PC-9 (cell line): ENCODE results near the gene PTPN9. TPM values are rescaled to one million over a fixed set of nuclear protein-coding genes. Genes with fewer than 3 reads are reported as not detected.
"Not testable (repeated sequence)": the region's sequence is repeated elsewhere in the genome, so short reads cannot be mapped to it uniquely, and the experiment has no call there.

Source experiments
- BruUV-seq: library from RNA; stranded (reverse); fragments of 400-500 nt; replicated peaks from 2 replicates; lab custom pipeline; 2021; lab: Mats Ljungman, UMichigan
- CTCF ChIA-PET: fragments of 300-600 bp; sonication (Branson Sonifier 250); formaldehyde crosslinking; loops from one replicate; lab custom pipeline; 2022; ENCODE audit warnings: antibody characterized with exemption; lab: Charles Lee
- POLR2A ChIA-PET: fragments of 300-600 bp; sonication (Branson Sonifier 250); formaldehyde crosslinking; loops from one replicate; lab custom pipeline; 2022; ENCODE audit warnings: antibody characterized with exemption; ENCODE audit not compliant: unreplicated experiment; lab: Charles Lee
- DNase-seq, 2 experiments: peaks; one replicate each; pipeline versions ENCODE4 v3.0.0 to v3.0.0-alpha.2; 2015 to 2022; ENCODE audit warnings: mixed read lengths in 1 of 2
- H2AFZ ChIP-seq: fragments of 200-600 bp; sonication (generic); 2 replicates; pipeline ENCODE4 v1.8.1; 2017; ENCODE audit warnings: antibody characterized with exemption
- H3F3A ChIP-seq: fragments of 200-600 bp; sonication (generic); 2 replicates; pipeline ENCODE4 v1.8.1; 2017; ENCODE audit warnings: antibody characterized with exemption, mild to moderate bottlenecking, low read depth; ENCODE audit not compliant: insufficient read depth
- H3K27ac ChIP-seq: fragments of 200-600 bp; sonication (generic); 2 replicates; pipeline ENCODE4 v1.6.1; 2016; ENCODE audit warnings: mixed run types
- H3K27me3 ChIP-seq: fragments of 200-600 bp; sonication (generic); 2 replicates; pipeline ENCODE4 v1.6.1; 2016; ENCODE audit warnings: low read depth, mixed run types; ENCODE audit not compliant: insufficient read depth
- H3K36me3 ChIP-seq: fragments of 200-600 bp; sonication (generic); 2 replicates; pipeline ENCODE4 v1.6.1; 2016; ENCODE audit warnings: low read depth, mixed run types
- H3K4me1 ChIP-seq: fragments of 200-600 bp; sonication (generic); replicated peaks from 2 replicates; pipeline ENCODE4 v1.6.1; 2016; ENCODE audit warnings: mixed run types; ENCODE audit not compliant: insufficient read depth
- H3K4me2 ChIP-seq: fragments of 200-600 bp; sonication (generic); 2 replicates; pipeline ENCODE4 v1.6.1; 2017; ENCODE audit warnings: mixed run types
- H3K4me3 ChIP-seq: fragments of 200-600 bp; sonication (generic); 2 replicates; pipeline ENCODE4 v1.6.1; 2016; ENCODE audit warnings: mixed run types
- H3K79me2 ChIP-seq: fragments of 200-600 bp; sonication (generic); 2 replicates; pipeline ENCODE4 v1.6.1; 2017; ENCODE audit warnings: low read depth, mixed run types
- H3K9me2 ChIP-seq: fragments of 200-600 bp; sonication (generic); 2 replicates; pipeline ENCODE4 v1.8.1; 2017; ENCODE audit warnings: mild to moderate bottlenecking; ENCODE audit not compliant: insufficient read depth
- H3K9me3 ChIP-seq: fragments of 200-600 bp; sonication (generic); 2 replicates; pipeline ENCODE4 v1.8.1; 2016; ENCODE audit warnings: low read depth; ENCODE audit not compliant: insufficient read depth
- H4K20me1 ChIP-seq: fragments of 200-600 bp; sonication (generic); 2 replicates; pipeline ENCODE4 v1.8.1; 2017; ENCODE audit not compliant: insufficient read depth
- CTCF ChIP-seq: fragments of 200-600 bp; sonication (generic); conservative IDR thresholded peaks from 2 replicates; pipeline ENCODE4 v1.6.1; 2017; ENCODE audit warnings: mixed run types, antibody characterized with exemption, mild to moderate bottlenecking, moderate library complexity
- EZH2 ChIP-seq: fragments of 200-600 bp; sonication (generic); IDR thresholded peaks from 2 replicates; pipeline ENCODE4 v1.8.0; 2017; ENCODE audit warnings: antibody characterized with exemption, low read depth
- intact Hi-C: fragments of 100-400 bp; cut with micrococcal nuclease; formaldehyde crosslinking; loops from one replicate; pipeline ENCODE4 v1.10.0; 2022; ENCODE audit not compliant: unreplicated experiment
- total RNA-seq: library from RNA; stranded (reverse); gene quantifications from 2 replicates; pipeline ENCODE4 v1.2.3, GENCODE V29; 2021

Gene PTPN9
- total RNA-seq, 1 experiment from 2014 or later = 22.4 TPM

- H3K4me3 ChIP-seq = peak overlapping the region; percentile 73
- TSS peak; percentile 6 for BruUV-seq
- H4K20me1 ChIP-seq = peaks cover 48% of the 10 kb centered on the region
- intact Hi-C loops = loop anchor here (2.0 to 5.0 kb wide), 3 partner anchors 82 to 218 kb away; partner anchors contain the start of genes MAN2C1 and PTPN9
- peaks cover 17% of the 10 kb centered on the region for H3K4me1 ChIP-seq
- ChIA-PET CTCF (no interaction called here), POLR2A (interaction anchor here (0.6 kb wide), 1 partner anchor 95 kb away, joined by 3 read pairs; no protein-coding TSS in a partner anchor)
- no peaks in the 10 kb centered on the region for H3K9me3 ChIP-seq
- TF ChIP-seq EZH2 = no peak
- no peak for TF ChIP-seq CTCF
- H3F3A ChIP-seq = peaks cover 44% of the 10 kb centered on the region
- no peaks in the 10 kb centered on the region for H3K36me3 ChIP-seq
- H3K27ac ChIP-seq = peak overlapping the region; percentile 58
- DNase-seq = no peak
- peaks cover 67% of the 10 kb centered on the region for H3K79me2 ChIP-seq
- H3K9me2 ChIP-seq = no peaks in the 10 kb centered on the region
- H2AFZ ChIP-seq = no peak overlapping the region; the same call in 1 of the 2 replicates
- H3K4me2 ChIP-seq = peak overlapping the region; percentile 97
- no peaks in the 10 kb centered on the region for H3K27me3 ChIP-seq
Measured at GRCh38 chr15:75449585-75450306, 129.4 kb downstream of the PTPN9 start.

GRCh38 chr15:75448171-75448570 lies 130.9 kb downstream of the PTPN9 start:
- POLR2A ChIA-PET, CTCF ChIA-PET, intact Hi-C loops: not testable (repeated sequence)

GRCh38 chr15:75446151-75446550 lies 133.0 kb downstream of the PTPN9 start:
- ChIA-PET POLR2A (interaction anchor here (0.6 kb wide), 2 partner anchors 13 to 355 kb away, joined by 4 to 5 read pairs; no protein-coding TSS in a partner anchor), CTCF (no interaction called here)
- intact Hi-C loops = no loop called here
- H3K4me3 ChIP-seq = no peak overlapping the region
- H3K27me3 ChIP-seq = no peaks in the 10 kb centered on the region
- no peaks in the 10 kb centered on the region for H3K9me2 ChIP-seq
- TF ChIP-seq CTCF = no peak
- TF ChIP-seq EZH2 = no peak
- H3K4me1 ChIP-seq = peaks cover 31% of the 10 kb centered on the region
- no peak for DNase-seq
- peaks cover 93% of the 10 kb centered on the region for H3K79me2 ChIP-seq
- peaks cover 60% of the 10 kb centered on the region for H4K20me1 ChIP-seq
- H3F3A ChIP-seq = peaks cover 47% of the 10 kb centered on the region
- H3K27ac ChIP-seq = no peak overlapping the region
- no peaks in the 10 kb centered on the region for H3K9me3 ChIP-seq
- no TSS peak for BruUV-seq
- no peak overlapping the region for H3K4me2 ChIP-seq
- H3K36me3 ChIP-seq = no peaks in the 10 kb centered on the region
- no peak overlapping the region for H2AFZ ChIP-seq

More at GRCh38 chr15:75448171-75448570, 130.9 kb downstream of the PTPN9 start:
- Histone ChIP-seq H3F3A (peaks cover 57% of the 10 kb centered on the region), H3K79me2 (peaks cover 78% of the 10 kb centered on the region), H3K4me1 (peaks cover 31% of the 10 kb centered on the region), H4K20me1 (peaks cover 54% of the 10 kb centered on the region)
- H3K9me2 ChIP-seq, H3K27ac ChIP-seq, BruUV-seq, H3K4me3 ChIP-seq, DNase-seq, H3K27me3 ChIP-seq, H3K4me2 ChIP-seq, H2AFZ ChIP-seq, H3K9me3 ChIP-seq, H3K36me3 ChIP-seq: not testable (repeated sequence)

GRCh38 chr15:75445324-75445723 lies 133.8 kb downstream of the PTPN9 start:
- Histone ChIP-seq H4K20me1 (peaks cover 58% of the 10 kb centered on the region), H3K4me1 (peaks cover 31% of the 10 kb centered on the region), H3F3A (peaks cover 44% of the 10 kb centered on the region), H3K79me2 (peaks cover 99% of the 10 kb centered on the region)
- H3K27ac ChIP-seq, H3K9me2 ChIP-seq, H3K9me3 ChIP-seq, H3K4me3 ChIP-seq, H2AFZ ChIP-seq, H3K27me3 ChIP-seq, intact Hi-C loops, H3K4me2 ChIP-seq, H3K36me3 ChIP-seq, CTCF ChIA-PET, DNase-seq, BruUV-seq: not testable (repeated sequence)
- POLR2A ChIA-PET = interaction anchor here (0.6 kb wide), 1 partner anchor 67 kb away, joined by 3 read pairs; no protein-coding TSS in a partner anchor

GRCh38 chr15:75443972-75444453 lies 135.1 kb downstream of the PTPN9 start:
- H3K36me3 ChIP-seq, H3K9me3 ChIP-seq, BruUV-seq, H3K4me3 ChIP-seq, H3K9me2 ChIP-seq, DNase-seq, H3K27me3 ChIP-seq, POLR2A ChIA-PET, H2AFZ ChIP-seq, intact Hi-C loops: not testable (repeated sequence)
- H3K4me2 ChIP-seq = peak overlapping the region; percentile 33
- peaks cover 22% of the 10 kb centered on the region for H3K4me1 ChIP-seq
- H4K20me1 ChIP-seq = peaks cover 52% of the 10 kb centered on the region
- CTCF ChIA-PET = interaction anchor here (0.7 kb wide), 1 partner anchor 175 kb away, joined by 4 read pairs; no protein-coding TSS in a partner anchor
- H3K27ac ChIP-seq = peak overlapping the region; percentile 66
- peaks cover 31% of the 10 kb centered on the region; the same call in 1 of the 2 replicates for H3F3A ChIP-seq
- peaks cover 99% of the 10 kb centered on the region for H3K79me2 ChIP-seq
